NCI-H774 (cell line): ENCODE results near the gene PLCXD1.

Experiments used
- DNase-seq: peaks from one replicate; lab custom pipeline; 2025; lab: John Stamatoyannopoulos, UW

The PLCXD1 gene

DNA sequence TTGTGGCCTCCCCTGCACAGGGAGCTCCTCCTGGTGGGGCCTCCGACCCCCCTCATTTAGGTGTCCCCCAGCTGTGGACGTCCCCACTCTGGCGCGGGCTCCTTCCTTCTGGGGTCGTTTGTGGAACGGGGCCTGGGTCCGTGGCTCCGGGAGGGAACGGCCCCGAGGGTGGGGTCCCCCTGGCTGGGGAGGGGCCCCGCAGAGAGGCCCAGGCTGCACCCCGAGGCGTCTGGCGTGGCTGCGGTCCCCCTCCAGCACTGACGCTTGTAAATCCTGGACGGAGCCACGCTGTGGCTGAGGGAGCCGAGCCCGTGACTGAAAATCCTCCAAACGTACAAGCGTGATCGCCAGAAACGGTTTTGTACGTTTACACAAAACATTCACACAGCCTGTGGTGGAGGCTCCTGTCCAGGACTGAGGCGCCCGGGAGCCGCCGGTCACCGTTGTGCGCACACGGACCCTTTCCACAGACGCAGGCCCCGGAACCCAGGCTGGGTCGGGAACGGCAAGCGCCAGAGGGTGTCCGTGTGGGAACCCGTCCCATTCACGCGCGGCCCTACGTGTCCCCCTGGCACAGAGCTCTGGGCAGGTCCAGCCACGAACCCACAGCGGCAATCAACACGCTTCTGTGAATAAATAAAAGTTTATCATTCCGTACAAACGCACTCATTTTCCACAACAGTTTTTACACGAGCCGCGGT is 52.6 kb downstream of the PLCXD1 start:
- no peak for DNase-seq

DNA sequence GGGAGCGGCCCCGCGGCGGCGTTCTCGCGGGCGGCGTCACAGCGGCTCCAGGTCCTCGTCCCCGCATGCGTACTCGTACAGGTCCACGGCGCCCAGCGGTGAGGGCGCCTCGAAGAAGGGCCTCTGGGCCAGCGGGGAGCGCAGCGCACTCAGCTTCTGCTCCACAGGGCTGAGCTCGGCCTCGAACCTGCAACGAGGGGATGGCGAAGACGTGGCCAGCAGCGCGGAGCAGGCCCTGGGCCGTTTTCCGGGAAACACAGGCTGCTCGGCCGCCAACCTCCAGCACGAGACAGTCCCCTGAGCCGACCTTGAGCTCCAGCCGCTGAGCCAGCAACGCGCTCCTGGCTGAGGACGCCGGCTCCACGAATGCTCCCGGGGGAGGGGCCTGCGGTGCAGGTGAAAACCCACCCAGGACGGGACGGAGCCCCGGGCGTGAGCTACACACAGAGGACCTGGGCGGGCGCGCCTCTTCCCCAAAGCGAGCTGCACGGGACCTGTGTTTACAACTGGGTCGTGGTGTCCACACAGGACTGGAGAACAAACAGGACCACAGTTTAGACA is 53.2 kb downstream of the PLCXD1 start:
- no peak for DNase-seq

DNA sequence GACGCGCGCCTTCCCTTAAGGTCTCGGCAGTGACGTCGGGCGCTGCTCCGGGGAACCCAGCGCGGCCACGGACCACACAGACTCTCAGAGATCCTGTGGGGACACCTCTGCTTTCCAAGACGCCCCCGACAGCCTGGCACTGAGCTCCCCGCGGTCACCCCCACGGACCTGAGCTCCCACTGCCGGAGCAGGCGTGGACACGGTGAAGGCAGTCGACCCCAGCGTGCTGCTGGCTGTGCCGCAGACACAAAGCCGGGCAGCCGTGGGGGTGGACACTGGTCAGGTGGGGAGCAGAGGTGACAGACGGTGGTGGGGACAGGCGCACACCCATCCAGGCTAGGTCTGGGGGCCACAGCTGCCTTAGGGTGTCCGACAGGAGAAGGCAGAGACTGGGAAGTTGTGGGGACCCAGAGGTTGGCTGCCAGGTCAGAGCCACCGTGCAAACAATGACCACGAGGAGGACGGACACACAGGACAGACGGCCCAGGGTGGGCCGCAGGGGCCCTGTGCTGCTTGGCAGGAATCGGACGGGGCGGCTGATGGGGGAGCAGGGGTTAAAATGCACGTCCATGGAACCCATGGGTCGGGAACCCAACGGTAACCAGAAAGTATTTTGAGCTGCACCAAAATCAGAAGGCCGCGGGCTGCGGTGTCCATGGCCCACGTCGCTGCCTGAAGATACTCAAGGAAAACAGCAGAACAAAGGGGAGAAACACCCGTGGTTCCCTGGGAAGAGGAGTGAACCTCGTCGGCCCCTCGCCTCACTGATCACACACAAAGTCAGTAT is 54.0 kb downstream of the PLCXD1 start:
- DNase-seq: no peak

DNA sequence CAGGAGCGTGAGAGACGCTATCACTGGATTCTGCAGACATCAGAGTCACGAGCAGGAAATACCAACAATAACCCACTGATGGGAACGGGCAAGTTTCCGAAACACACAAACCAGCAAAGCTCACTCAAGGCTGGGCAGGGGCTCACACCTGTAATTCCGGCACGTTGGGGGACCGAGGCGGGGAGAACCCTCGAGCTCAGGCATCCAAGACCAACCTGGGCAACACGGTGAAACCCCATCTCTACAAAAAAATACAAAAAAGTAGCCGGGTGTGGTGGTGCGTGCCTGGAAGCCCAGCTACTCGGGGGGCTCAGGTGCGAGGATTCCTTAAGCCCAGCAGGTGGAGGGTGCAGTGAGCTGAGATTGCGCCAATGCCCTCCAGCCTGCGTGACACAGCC is 54.6 kb downstream of the PLCXD1 start:
- DNase-seq: no peak

DNA sequence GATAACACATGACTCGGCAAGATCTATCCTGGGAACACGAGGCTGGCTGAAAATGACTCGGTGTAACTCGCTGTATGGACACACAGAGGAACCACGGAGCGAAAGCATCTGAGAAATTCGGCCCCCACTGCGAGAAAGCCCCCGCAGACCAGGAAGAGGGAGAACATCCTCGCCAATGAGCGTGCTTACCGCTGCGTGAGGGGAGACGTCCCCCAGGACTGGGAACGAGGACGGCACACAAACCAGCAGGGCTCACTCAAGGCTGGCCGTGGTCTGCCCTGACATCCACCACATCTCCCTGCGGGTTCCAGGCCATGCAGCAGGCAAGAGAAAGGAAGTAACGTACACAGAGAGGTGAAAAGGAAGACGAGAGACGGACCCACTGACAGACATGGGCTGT is 55.0 kb downstream of the PLCXD1 start:
- no peak for DNase-seq

DNA sequence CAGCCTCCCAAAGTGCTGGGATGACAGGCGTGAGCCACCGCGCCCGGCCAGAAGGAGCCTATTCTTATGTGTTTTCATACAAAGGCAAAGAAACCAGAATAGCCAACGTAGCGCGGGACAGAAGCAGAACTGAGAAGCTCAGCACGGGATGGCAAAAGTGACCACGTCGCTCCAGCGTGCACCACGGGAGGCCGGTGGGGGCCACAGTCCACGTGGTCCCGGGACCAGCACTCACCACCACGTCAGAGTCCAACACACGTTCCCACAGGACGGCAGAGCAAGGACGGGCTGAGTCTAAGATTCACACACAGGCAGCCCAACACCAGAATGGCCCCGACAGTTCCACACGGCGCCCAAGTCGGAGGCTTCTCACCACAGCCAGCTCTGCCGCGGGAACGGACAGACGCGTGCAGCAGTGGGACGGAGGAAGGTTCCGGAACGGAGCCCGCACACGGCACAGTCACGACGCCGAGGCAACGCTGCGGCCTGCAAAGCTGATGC is 56.2 kb downstream of the PLCXD1 start:
- DNase-seq: no peak

DNA sequence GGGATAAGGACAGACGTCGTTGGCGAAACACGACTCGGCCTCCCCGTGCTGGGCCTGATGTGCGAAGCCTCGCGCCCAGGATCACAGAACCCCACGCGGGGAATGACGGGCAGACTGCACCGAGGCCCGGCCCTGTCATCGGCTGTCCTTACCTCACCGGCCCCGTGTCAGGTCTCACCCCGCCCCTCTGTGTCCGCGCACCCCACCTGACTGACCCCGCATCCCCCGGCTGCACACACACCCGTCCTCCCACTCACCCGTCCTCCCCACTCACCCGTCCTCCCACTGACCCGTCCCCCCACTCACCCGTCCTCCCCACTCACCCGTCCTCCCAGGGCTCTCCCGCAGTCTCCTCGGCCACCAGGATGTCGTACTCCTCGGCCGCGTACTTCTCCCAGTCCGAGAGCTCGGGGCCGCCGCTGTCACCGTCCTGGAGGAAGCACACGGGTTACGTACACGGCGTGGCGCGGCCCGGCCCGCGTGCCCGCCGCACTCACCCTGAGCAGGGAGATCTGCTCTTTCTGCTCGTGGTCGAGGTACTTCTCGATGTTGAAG is 57.2 kb downstream of the PLCXD1 start:
- no peak for DNase-seq

DNA sequence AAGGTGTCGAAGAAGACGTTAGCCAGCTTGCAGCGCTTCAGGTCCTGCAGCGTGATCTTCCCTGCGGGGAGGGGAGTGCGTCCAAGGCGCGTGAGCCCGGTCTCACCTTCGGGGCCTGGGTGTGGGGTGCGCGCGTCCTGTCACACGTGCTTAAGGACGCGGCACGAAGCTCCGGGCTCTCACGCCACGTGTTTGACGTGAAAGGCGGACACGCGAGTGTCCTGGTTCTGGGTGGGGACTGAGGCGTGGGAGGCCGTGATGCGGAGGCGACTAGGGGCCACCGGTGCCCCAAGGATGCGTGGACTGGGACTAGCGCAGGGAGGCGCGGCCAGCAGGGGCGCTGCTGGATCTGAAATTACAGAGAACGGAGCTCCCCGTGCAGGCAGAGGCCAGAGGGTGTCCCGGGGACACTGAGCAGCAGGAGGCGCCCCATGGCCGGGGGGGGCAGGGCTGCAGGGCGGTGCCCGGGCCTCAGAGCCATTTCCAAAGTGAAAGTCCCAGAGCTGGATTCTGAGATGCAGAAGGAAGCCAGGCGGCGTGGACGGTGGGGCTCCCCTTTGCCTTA is 57.7 kb downstream of the PLCXD1 start:
- DNase-seq: no peak

DNA sequence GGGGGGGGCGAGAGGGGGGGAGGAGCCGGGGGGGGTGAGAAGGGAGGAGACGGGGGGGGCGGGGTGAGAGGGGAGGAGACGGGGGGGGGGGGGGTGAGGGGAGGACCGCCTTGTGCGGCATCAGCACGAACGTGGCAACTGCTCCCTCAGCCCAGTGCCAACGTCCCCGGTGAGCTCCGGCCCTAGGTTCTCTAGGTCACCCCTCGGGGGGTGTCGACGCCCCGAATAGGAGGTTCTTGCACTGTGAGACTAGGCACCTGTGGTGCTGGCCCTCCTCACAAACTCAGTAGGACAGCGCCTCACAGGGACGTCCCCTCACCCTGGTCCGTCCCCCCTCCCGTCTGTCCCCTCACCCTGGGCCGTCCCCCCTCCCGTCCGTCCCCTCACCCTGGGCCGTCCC is 58.9 kb downstream of the PLCXD1 start:
- no peak for DNase-seq

DNA sequence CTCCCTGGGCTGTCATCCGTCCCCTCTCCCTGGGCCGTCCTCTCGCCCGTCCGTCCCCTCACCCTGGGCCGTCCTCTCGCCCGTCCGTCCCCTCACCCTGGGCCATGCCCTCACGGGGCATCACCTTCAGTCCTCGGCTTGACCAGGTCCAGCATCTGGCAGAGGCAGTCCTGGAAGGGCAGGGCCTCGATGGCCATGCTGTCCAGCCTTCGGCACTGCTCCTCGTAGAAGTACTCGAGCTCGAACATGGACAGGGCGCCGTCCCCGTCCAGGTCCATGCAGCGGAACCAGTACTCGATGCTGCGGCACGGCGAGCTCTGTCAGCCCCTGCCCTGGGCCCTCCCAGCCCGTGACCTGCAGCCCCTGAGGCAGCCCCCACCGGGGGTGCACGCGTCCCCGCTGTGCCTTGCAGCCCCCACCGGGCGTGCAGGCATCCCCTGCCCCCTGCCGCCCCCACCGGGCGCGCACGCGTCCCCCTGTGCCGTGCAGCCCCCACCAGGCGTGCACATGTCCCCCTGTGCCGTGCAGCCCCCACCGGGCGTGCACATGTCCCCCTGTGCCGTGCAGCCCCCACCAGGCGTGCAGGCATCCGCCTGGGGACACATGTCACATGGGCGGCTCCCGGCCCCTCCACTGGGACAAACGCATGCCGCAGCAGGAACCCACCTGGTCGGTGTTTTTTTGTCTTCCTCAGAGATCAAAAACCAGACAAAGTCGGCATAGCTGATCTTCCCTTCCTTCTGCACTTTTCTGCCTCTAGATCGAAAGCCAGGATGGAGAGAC is 59.7 kb downstream of the PLCXD1 start:
- no peak for DNase-seq

DNA sequence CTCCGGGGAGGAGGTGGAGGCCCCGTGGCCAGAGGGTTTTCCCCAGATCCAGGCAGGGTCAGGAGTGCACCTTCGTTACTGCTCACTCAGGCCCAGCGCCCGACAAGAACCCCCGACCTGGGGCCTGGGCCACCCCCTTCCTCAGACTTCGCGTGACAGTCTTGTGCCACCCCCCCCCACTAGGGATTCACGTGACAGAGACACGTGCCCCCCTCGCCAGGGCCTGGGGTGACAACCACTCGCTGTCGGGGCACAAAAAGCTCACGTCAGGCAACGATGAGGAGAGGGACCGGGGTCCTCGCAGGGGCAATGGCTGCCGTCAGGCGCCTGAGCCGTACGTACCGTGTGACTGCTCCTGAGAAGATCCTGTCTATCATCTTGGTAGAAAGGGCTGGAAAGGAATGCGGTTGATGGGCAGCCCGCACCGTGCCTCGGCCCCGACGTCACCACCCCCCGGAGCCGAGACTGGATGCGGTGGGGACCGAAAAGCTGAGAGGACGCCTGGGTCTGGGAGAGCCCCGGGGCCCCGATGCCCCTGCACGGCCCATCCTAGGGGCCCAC is 60.4 kb downstream of the PLCXD1 start:
- no peak for DNase-seq

DNA sequence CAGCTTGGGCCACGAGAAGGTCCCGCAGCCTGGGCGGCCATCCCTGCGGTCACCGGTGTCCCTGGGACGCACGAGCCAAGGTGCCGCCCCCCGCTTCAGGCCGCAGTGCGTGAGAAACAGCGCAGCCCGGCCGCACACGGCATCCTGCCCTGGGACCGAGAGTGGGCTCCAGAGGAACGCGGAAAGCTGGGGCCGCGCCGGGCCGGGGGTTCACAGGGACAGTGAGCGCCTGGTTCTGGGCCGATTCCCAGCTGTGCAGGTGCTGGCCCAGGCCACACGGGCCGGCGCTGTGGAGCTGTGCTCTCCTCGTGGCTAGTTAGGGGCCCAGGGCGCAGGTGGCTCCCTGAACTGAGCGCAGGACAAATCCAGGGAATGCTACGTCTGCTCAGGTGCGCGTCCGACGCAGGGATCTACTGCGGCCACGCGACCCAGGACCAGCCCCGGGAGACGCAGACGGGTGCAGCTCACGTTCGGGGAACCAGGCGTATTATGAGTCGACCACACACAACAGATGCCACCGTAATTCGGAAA is 63.3 kb downstream of the PLCXD1 start:
- DNase-seq: no peak

DNA sequence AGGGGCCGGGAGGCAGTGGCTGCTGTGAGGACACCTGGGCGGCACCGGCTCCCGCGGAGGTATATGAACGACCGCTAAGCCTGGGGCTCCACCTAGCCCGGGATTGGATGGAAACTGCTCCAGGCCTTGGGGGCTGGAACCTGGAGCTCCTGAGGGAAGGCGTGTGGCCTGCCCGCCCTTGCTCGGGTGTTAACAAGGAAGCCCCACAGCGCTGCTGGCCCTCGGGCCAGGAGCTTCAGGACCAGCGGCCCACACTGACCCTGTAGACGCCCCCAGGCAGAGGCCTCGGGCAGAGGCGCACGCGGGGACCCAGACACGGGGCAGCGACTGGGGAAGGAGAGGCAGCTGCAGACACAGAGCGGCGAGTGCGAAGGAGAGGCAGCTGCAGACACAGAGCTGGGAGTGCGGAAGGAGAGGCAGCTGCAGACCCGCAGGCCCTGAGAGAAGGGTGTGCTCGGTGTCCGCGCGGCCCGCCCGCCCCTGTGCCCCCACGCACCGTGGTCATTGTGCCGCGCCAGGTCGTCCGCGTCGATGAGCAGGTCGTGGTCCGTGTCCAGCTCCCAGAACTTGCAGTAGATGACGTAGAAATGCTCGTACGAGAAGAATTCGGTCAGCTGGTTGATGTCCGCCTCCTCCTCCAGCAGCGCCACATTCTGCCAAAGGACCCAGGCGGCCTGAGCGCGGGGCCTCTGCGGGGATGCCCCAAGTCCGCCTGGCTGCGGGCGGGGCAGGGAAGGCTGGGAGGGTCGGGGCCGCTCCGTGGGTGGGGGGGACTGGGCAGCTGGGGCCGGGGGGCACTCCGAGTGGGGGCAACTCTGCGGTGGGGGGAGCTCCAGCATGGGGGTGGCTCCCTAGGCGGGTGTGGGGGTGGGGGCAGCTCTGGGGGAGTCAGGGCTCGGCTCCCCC is 64.1 kb downstream of the PLCXD1 start:
- DNase-seq: no peak

DNA sequence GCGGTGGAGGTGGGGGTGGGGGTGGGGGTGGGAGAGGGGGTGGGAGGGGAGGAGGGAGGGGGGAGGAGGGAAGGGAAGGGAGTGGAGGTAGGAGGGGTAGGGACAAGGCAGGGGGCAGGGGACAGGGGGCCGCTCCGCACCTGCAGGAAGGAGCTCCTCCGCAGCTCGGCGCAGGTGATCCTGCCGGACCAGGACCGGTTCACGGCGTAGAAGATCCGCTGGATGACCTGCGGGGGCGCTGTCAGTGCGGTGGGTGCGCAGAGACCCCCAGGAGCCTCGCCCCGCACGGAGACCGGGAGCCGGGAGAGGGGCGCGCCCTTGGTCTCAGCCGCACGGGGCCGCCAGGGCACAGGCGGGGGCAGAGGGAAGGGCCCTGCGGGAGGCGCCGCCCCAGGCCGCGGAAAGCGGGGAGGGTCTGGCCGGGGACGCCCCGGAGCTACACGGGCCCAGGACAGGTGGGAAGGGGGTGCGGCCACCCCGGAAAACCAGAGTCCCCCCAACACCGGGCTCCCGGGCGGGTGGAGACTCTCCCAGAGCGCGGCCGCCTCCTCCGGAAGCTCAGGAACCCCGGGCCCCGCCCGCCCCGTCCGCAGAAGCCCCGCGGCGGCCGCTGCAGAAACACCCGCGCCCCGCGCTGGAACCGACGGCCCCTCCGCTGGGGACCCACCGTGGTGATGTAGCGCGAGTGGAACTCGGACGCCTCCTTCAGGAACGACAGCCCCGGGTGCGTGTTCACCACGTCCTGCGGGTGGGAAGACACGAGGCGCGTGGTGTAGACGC is 65.0 kb downstream of the PLCXD1 start:
- DNase-seq: no peak

DNA sequence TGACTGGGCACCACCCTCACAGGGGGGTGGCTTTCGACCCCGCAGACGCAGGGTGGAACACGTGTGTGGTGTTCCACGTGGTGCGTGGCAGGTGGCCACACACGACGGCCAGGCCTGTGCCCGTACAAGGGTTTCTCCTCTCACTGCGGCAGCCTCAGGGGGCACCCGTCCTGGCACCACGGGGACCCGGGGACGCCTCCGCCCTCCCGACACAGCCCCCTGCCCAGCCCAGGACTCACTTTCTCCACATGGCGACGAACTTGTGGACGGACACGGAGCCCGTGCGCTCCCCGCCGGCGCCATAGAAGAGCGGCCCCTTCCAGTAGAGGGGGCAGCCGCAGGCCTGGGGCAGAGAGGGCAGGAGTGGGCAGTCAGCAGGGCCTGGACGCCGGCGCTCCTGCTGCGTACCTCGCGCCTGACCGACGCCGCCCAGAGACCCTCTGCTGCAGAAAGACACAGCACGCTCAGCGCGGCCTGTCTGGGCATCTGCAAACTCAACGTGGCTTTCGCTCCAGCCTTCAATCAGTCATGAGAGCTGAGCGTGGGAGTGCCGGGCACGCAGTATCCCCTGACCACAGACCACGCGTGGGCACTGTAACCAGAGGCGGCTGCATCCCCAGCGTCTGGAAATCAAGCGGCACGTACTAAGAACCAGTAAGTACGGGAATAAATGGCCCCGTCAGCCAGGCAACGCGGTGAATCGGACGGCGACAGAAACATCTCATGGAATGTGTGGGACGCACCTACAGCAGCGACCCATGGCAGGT is 66.4 kb downstream of the PLCXD1 start:
- DNase-seq: no peak

DNA sequence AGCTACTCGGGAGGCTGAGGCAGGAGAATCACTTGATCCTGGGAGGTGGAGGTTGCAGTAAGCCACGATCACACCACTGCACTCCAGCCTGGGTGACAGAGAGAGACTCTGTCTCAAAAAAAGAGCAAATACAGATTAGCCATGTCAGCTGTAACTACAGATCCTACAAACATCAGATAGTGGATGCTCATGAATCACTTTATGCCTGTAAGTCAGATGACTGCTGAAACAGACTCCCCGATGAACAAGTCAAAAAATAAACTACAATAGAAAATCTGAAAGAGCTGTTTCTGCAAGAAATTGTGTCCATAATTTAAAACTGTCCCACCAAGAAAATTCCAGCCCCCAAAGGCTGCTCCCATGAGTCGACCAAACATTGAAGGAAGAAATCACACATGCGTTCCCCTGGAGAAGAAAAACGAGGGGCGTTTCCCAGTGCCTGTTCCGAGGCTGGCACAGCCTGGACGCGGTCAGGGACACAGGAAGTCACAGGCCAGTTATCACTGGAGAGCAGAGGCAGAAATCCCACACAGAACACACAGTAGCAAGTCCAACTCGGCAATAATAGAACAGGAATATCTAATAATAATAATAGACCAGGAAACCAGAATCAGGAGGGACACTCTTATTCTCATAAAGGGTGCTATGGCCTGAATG is 67.4 kb downstream of the PLCXD1 start:
- DNase-seq: no peak

DNA sequence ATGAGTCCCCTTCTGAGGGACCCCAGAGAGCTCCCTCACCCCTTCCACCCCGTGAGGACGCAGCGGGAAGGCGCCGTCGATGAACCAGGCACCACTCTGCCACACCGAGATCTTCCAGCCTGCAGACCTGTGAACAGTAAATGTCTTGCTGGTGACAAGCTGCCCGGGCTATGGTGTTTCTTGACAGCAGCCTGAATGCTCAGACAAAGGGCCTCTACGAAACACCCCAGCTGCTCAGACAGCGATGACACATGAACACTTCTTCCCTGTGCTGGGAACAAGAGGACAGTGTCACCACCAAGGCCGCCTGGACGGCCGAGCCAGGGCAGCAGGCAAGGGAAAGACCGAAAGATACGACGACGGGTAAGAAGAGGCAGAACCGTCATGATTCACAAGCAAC is 68.0 kb downstream of the PLCXD1 start:
- no peak for DNase-seq

DNA sequence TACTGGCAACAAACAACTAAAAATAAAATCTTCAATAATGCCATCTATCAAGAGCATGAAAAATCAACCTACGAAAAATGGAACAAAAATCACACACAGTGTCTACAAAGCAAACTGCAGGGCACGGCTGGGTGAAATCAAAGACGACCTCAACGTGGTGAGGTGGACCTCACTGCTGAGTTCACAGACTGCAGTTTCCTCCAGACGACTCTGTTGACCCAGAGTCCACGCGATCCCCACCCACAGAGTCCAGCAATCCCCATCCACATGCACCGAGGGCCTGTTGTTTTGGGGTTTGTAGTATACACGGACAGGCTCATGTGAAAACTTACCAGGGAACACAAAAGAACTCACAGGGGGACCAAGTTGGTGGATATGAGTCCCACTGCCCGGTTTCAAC is 68.5 kb downstream of the PLCXD1 start:
- no peak for DNase-seq
